Stimulated activated CD4-positive, alpha-beta T cell treated with anti-CD3 and anti-CD28 coated beads, Interleukin-4, amount 100 ng/mL, for 1 hour (primary cell): ENCODE measurements around the gene FSCN2.
"Not testable (repeated sequence)": the region's sequence is repeated elsewhere in the genome, so short reads cannot be mapped to it uniquely, and the experiment has no call there.

Source experiments
- DNase-seq: peaks from one replicate; pipeline ENCODE4 v3.0.0-alpha.2; 2020

FSCN2 gene

DNA sequence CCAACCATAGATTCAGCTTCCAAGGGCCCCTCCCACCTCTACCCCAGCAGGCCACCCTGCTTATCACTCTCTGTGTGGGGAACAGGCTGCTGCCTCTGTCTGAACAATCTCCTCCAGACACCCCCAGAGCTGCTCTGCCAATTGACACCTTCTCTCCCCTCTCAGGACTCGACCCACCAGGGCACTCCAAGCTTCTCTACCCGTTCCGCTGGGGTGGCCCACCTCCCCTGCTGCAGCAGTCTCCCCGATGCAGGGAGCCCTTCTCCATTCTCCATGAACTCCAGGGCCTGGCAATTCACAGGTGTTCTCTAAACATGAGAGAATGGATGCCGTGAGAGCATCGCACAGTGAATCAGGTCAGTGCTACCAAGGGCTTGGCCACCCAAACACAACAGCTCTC lies 52.3 kb downstream of the FSCN2 start:
- no peak for DNase-seq

GRCh38 chr17:81581758-81582157 lies 53.6 kb downstream of the FSCN2 start:
- DNase-seq: no peak

DNA sequence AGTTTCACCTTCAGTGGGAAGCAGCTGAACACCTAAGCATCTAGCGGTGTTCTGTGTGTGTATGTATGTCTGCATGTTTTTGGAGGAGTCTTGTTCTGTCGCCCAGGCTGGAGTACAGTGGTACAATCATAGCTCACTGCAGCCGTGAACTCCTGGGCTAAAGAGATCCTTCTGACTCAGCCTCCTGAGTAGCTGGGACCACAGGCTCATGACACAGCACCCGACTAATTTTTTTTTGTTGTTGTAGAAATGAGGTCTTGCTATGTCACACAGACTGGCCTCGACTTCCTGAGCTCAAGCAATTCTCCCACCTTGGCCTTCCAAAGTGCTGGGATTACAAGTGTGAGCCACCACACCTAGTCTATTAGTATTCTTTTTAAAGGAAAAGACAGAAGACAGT lies 54.2 kb downstream of the FSCN2 start:
- no peak for DNase-seq

DNA sequence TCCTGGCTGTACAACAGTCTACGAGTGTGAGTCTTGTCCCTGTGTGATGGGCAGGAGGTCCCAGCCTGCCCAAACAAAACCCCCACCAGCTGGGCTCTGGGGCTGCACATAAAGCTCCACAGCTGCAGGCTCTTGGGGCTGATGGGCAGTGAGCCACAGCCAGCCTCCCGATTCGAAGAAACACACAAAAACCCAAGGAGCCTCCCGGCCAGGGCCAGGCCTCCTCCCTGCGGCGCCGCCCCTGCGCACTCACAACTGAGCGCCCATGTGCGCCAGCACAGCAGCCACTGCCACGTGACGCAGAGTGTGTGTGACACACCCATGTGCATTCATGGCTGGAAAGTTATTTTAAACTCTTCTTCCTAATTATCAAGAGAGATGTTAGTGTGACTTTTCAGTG lies 54.6 kb downstream of the FSCN2 start:
- DNase-seq: no peak

- DNase-seq: no peak
Measured at GRCh38 chr17:81583589-81584342, 55.6 kb downstream of the FSCN2 start.

- DNase-seq: not testable (repeated sequence)
Measured at GRCh38 chr17:81584771-81585170, 56.6 kb downstream of the FSCN2 start.

- no peak for DNase-seq
Measured at GRCh38 chr17:81586096-81586495, 57.9 kb downstream of the FSCN2 start.
